Upper lobe of left lung (tissue), 4 donors: ENCODE measurements around the gene RPS10.
A peak's percentile ranks its signal among the peaks of the same experiment; 100 is the strongest.

ENCODE experiments used
- CTCF ChIP-seq, 6 experiments: fragments of 450-650 bp in 4 of 6; fragments of 200-600 bp in 2 of 6; sonication (generic) in 2 of 6; IDR thresholded peaks; one replicate each; pipeline ENCODE4 v1.5.1; 2016 to 2019; ENCODE audit warnings: antibody characterized with exemption in 6 of 6
- EP300 ChIP-seq, 4 donors: sonication (generic); formaldehyde crosslinking; IDR thresholded peaks; one replicate each; pipeline ENCODE4 v1.5.1; 2017; ENCODE audit warnings: antibody characterized with exemption in 4 of 4, control low read depth in 2 of 4
- POLR2A ChIP-seq, 4 donors: fragments of 450-650 bp; IDR thresholded peaks; one replicate each; pipeline ENCODE4 v1.5.1; 2016 to 2017; ENCODE audit warnings: antibody characterized with exemption in 4 of 4, mild to moderate bottlenecking in 2 of 4
- POLR2AphosphoS5 ChIP-seq, 2 donors: sonication (generic); formaldehyde crosslinking; IDR thresholded peaks; one replicate each; pipeline ENCODE4 v1.5.1; 2017; ENCODE audit warnings: antibody characterized with exemption in 2 of 2

- TF ChIP-seq CTCF (IDR thresholded peaks at IDR 0.05) = peak in 2 of 6 experiments; percentile 10 to 30
- TF ChIP-seq EP300 (IDR thresholded peaks at IDR 0.05) = no peak
- peak in 3 of 4 donors; percentile 69 to 87 (median 79) for TF ChIP-seq POLR2A (IDR thresholded peaks at IDR 0.05)
- TF ChIP-seq POLR2AphosphoS5 (IDR thresholded peaks at IDR 0.05) = peak; percentile 79 to 89
Observed at GRCh38 chr6:34425498-34426410, at the start of gene RPS10.
